Thyroid gland (tissue), 4 donors: ENCODE results near the gene INPP4B.

Source experiments
- POLR2A ChIP-seq, 2 donors: fragments of 450-650 bp; IDR thresholded peaks; one replicate each; pipeline ENCODE4 v1.6.1; 2017; ENCODE audit warnings: antibody characterized with exemption in 2 of 2, mild to moderate bottlenecking in 2 of 2, moderate library complexity in 1 of 2
- TF ChIP-seq, protein P1 (sequence below), 6 experiments: fragments of 200-600 bp in 3 of 6; fragments of 450-650 bp in 3 of 6; sonication (generic) in 3 of 6; IDR thresholded peaks; one replicate each; pipeline ENCODE4 v1.5.1; 2016 to 2019; ENCODE audit warnings: antibody characterized with exemption in 6 of 6, mild to moderate bottlenecking in 2 of 6, inconsistent platforms in 1 of 6, moderate library complexity in 1 of 6

DNA sequence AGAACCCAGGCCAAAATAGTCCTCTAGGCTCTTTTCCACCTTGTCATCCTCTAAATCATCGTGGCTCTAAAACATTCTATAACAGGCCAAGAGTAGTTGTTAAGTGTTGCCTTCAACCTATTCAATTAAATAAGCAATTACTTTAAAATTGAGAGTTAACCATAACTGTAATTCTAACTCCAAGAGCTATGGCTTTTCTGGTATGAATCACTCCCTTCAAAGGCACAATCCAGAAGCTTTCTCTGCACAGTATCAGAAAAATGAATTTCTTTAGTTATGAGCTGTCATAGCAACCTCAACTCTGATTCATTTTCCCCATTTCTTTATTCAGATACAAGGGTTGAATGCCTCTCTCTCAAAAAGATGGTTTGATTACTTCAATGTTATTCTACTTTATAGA is 21.7 kb downstream of the INPP4B start:
- TF ChIP-seq, protein P1, sequence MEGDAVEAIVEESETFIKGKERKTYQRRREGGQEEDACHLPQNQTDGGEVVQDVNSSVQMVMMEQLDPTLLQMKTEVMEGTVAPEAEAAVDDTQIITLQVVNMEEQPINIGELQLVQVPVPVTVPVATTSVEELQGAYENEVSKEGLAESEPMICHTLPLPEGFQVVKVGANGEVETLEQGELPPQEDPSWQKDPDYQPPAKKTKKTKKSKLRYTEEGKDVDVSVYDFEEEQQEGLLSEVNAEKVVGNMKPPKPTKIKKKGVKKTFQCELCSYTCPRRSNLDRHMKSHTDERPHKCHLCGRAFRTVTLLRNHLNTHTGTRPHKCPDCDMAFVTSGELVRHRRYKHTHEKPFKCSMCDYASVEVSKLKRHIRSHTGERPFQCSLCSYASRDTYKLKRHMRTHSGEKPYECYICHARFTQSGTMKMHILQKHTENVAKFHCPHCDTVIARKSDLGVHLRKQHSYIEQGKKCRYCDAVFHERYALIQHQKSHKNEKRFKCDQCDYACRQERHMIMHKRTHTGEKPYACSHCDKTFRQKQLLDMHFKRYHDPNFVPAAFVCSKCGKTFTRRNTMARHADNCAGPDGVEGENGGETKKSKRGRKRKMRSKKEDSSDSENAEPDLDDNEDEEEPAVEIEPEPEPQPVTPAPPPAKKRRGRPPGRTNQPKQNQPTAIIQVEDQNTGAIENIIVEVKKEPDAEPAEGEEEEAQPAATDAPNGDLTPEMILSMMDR (IDR thresholded peaks at IDR 0.05) = no peak
- no peak for TF ChIP-seq POLR2A (IDR thresholded peaks at IDR 0.05)
